Hematopoietic multipotent progenitor cell treated with erythropoietin and hydrocortisone succinate and interleukin-3 and kit ligand, for 17 days (in vitro differentiated cells): Measurements from ENCODE around the gene ZNF101.
A peak's percentile ranks its signal among the peaks of the same experiment; 100 is the strongest.

Experiments used
- DNase-seq: peaks from one replicate; pipeline ENCODE4 v3.0.0-alpha.2; 2015; ENCODE audit warnings: low spot score

ZNF101 gene

DNA sequence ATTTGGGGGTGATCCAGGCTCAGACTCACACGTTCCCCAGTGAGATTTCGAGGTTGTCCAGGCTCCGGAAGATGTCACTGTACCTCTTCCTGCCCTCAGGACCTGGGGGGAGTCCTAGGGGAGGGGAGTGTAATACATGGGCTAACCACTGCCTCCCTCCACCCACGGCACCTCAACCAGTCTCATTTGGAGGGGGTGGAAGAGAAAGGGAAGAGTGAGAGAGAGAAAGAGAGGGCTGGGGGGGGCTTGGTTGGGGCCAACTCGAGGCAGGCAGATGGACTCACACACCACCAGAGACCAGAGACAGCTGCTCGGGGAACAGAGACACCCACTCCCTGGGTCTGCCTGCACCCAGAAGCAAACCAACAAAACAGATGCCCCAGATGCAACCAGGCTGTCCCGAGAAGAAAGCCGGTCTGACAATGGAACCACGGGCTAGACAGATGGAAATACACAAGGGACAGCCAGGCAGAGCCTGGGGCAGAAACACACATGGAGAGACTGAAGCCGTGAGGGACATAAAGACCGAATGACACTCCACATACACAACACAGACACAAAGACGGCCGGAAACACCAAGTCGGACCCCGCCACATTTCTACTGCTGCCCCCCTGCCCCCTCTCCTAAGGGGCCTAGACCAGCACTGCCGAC, 26.0 kb upstream of the ZNF101 start:
- no peak for DNase-seq

DNA sequence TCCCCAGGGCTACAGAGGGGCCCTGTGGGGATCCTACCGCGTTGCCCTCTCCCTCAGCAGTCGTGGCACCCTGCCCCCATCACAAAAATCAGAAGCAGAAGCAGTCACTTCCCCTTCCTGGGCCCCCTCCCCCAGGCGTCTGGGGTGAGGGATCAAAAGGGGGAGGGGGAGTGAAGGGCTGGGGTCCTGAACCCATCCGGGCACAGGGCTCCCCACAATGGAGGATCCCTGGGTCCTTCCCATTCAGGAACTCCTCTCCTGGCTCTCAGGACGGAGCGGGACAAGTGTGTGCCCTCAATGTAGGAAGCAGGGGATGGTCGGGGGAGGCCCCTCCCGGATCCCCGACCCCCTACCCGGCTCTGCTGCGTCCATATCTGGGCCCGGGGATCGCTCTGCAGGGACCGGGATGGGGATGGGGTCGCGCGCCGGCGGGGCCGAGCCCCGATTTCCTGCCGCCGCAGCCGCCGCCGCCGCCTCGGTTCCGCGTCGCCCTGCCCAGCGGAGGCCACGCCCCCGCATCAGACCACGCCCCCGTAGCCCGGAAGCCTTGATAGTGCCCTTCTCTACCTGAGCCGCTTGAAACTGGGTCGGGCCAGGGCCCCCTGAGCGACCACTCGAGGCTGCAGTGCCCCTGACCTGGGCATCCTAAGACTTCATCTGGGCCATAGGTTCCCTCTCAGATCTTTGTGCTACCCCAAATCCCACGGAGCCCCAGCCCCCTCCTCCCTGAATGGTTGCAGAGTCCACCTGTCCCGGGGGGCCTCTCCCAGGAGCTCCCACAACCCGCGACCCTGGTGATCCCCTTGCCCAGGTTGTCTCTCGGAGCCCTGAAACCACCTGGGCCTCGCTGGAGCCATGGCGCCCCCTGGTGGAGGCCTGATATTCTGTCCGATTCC, 25.2 kb upstream of the ZNF101 start, which contains the start of gene GMIP:
GMIP (minus strand) TSS at position 500 of the 896 bp plus-strand sequence; CDS start at position 372, 128 bp downstream.
- peak; percentile 75 for DNase-seq

DNA sequence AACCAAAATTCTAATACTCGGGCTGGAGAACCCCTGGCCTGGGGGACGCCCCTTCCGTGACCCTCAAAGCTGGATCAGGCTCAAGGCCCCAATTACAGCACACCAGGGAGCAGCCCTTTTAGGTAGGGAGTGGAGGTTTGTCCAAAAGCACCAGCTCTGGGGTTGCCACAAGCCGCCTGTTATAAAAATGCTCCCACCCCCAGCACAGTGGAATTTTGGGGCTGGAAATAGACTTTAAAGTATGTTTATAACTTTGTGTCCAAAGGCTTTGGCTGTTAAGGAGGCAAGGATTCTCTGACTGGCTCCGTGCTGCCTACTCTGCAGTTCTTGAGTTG, 24.6 kb upstream of the ZNF101 start:
- no peak for DNase-seq

DNA sequence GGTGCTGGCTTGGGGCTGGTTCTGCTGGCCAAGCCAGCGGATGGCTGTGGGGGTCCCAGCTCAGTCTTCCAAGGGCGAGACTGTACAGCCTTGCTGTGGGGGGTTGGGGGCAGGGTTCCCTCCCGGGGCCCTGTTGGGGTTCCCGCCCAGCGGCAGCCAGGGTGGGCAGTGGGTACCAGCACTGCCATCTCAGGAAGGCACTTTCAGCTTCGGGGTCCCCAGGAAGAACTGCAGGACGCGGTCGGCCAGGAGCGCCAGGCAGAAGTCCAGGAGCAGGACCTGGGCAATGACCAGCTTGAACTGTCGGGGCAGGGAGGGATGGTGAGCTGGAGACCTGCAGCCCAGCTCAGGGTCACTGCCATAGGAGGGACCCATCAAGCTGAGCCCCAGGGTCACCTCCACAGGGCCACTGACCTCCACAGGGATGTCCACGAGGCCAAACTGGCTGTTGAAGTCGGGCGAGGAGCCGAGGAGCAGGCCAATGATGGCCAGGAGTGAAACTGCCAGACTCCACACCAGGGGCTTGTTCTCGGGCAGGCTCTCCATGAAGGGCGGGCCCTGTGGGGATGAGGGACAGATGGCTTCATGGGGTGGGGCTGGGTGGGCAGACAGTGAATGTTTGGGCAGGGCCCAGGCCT, 23.3 kb upstream of the ZNF101 start:
- DNase-seq = no peak

DNA sequence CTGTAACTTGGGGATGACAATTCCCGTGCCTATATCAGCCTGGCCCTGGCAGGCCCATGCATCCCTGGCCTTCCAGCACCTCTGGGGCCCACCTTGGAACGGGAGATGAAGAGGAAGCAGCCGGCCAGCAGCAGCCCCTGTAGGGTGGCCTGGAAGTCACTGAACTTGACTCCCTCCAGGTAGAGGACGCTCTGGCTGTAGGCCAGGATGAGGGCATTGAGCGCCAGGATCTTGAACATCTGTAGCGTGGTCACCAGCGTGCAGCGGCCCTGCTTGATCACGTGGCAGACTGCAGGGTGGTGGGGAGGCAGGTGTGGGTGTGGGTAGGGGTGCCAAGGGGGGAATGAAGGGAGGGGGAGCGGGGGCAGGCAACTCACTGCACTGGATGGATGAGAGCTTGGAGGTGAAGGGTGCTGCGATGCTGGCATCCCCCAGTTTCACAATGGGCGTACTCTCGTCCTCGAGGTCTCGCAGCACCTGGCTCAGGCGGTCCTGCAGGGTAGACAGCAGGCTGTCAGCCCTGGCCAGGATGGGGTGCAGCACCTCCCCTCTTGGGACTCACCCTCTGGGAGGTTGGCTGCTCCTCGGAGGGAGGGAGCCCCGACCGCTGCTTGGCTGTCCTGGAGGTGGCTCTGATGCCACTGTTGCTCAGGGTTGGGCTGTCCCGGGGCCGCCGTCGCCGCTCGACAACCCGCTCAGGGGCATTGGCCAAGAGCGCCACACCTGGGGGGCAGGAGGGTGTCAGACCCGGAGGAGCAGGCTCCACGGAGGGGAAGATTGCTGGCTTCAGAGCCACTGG, 21.4 kb upstream of the ZNF101 start:
- no peak for DNase-seq

DNA sequence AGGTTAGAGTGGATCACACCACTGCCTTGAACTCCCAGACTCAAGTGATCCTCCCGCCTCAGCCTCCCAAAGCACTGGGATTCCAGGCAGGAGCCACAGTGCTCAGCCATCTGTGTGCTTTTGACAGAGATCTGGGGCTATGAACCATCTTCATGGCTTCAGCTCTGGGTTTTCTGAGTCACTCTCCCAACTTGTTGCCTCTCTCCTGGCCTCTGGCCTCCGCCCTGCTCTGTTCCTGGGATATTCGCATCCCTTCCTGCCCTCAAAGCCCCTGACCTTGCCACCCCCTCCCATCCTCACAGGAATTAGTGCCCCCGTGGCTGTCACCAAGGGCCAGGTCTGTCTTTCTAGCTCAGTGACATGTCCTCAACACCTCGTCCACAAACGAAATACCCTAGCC, 19.5 kb upstream of the ZNF101 start:
- DNase-seq = no peak

DNA sequence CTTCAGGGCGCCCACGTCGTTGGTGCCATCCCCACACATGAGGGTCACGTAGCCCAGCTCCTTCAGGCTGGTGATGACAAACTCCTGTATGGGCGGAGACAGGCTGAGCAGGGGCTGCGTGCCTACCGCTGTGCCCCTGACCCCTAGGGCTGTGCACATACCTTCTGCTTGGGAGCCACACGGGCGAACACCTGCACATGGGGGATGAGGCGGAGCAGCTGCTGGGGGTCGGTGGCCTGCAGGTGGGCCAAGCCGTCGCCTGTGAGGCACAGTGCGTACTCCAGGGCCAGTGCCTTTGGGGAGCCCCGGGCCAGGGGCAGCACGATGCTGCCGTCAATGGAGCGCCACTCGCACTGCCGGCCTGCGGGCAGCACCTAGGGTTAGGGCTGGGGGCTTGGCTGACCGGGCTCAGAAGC, 19.1 kb upstream of the ZNF101 start:
- no peak for DNase-seq

DNA sequence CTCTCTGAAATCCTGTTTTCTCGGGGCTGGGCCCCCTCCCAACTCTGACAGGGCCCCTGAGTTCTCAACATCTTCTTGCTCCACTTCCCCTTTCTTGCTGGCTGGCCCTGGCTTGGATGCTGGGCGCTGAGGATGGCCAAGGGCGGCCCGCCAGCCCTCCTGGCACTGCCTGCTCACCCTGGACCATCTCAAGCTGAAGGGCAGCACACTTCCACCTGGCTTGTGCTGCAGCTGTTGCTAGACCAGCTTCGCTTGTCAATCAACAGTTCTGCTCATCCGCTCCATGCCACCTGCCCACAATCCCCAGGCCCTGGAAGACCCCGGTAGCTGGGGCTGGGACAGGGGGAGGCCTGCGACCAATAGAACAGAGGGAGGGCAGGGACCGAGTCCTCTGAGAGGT, 18.3 kb upstream of the ZNF101 start:
- DNase-seq = no peak

DNA sequence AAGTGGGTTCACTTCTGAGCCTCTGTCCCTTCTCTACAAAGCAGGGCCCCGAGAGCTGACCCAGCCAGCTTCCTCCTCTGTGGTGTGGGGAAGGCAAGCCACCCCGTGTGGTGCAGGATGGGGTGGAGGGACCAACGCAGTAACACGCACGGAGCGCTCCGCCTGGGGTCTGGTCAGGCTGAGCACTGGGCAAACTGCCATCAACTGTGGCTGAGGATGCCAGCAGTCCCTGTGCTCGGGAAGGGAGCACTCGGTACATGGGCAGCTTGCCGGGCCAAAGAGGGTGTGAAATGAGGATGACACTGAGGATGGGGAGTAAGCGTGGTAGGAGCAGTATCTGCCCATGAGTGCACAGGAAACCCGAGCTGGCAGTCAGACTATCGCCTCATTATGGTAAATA, 17.6 kb upstream of the ZNF101 start:
- DNase-seq = no peak

DNA sequence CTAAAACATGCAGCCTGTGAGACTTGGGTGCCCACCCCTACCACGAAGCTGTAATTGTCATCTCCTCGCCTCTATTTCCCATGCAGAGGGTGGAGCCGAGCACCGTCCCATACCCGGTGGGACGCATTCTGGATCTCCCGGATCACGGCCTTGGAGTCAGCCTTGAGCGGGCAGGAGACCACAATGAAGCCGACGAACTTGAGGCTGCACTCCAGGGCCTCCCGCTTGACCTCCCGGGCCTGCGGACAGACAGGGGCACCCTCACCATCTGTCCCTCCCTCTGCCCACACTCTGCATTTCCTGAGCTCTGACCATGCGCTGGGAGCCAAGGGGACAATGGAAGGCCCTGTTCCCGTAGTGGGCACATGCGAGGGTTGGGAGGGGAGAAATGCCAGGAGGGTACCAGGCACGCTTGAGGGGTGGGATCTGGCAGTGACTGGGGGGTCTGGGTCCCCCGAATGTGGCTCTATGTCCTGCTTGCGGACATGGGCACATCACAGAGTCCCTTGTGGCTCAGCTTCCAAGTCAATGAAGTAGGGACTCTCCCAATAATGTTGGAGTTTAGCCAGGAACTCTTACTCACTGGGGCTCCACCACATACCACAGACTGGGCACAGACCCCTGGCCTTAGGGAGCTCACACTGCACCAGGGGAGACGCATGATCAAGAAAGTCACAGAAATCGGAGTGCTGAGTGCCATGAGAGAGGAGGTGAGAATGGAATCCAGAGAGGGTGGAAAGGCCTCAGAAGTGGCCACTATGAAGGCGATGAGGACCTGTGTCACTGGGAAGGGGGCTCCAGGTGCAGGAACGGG, 15.9 kb upstream of the ZNF101 start:
- no peak for DNase-seq

DNA sequence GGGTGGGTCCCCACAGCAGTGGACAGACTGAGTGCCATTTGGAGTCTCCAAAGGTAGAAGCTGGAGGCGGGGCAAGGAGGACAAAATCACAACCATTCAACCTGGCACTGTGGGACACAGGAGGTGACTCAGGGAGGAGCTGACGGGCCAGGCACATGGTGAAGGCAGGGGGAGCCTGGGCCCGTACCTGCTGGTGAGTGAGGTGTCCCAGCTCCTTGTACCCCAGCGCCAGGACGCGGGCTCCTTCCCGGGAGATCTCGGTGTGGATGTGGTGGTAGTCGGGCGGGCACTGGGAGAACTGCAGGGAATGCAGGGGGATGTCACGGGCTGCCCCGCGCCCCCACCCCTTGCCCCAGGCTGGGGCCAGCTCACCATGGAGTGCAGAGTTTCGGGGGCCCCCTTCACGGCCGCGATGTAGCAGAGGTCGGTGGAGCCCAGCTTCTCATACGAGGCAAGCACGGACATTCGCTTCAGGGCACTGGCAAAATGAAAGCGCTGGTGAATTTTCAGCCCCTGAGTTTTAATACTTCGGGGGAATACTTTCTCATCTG, 15.0 kb upstream of the ZNF101 start:
- no peak for DNase-seq

DNA sequence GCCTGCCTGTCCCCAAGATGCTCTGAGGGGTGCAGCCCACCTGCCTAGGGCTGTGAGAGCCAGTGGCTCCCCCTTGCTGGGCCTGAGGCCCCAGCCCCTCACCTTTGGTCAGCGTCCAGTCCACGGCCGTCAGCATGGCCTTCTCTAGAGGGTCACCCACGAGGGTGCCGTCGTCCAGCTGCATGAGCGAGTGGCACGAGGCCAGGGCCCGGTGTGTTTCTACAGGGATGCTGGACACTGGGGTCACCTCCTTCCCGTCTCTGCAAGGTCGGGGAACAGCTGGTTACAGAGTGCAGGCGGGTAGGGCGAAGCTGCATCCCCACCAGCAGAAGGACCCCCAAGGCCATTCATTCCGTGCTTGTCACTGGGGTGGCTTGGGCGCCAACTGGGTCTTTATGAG, 14.2 kb upstream of the ZNF101 start:
- no peak for DNase-seq

DNA sequence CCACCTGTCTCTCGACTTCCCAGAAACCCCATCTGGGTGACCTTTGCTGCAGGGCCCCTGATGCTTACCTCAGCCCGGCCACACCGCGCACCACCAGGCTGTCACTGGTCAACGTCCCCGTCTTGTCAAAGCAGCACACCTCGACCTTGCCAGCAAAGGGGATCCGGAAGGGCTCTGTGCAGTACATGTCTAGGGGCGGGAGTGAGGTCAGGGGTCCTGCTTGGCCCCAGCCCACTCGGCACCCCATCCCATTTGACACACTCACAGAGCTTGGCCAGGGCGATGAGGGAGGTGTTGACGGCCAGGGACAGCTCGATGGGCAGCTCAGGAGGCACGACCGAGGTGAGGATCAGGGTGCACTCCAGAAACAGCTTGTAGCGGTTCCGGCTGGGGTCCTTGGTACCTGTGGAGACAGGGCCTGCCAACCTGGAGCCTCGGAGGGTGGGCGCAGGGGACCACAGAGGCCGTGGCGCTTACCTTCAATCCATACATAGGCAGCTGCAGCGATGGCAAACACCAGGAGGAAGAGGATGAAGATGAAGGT, 13.5 kb upstream of the ZNF101 start:
- DNase-seq = no peak

DNA sequence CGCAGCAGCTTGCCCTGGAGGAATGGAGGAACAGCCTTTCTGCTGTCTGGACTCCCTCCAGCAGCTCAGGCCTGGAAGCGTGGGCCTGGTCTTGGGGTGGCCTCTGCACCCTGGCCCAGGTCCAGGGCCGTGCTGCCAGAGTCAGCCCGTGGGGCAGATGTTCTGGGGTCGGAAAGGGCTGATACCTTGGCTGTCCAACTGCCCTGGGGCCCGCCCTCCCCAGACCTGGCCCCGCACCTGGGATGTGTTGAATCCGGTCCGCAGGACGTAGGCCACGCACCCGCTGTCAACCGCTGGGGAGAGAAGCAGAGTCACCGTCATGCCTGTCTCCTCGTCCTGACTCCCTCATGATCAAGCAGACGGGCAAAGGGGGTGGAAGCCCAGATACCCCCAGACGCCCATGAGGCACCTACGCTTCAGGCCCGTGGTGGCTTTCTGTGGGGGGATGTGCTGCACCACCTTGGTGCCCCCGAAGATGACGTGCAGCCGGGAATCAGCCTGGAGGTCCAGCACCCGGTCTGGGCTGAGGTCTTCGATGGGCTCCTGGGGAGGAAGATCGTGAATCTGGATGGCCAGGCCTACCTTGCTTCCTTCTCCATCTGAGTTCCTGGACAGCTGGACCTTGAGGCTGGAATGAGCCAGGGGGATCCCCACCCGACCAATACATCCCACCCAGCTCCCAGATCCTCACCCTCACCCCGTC, 12.8 kb upstream of the ZNF101 start:
- no peak for DNase-seq

DNA sequence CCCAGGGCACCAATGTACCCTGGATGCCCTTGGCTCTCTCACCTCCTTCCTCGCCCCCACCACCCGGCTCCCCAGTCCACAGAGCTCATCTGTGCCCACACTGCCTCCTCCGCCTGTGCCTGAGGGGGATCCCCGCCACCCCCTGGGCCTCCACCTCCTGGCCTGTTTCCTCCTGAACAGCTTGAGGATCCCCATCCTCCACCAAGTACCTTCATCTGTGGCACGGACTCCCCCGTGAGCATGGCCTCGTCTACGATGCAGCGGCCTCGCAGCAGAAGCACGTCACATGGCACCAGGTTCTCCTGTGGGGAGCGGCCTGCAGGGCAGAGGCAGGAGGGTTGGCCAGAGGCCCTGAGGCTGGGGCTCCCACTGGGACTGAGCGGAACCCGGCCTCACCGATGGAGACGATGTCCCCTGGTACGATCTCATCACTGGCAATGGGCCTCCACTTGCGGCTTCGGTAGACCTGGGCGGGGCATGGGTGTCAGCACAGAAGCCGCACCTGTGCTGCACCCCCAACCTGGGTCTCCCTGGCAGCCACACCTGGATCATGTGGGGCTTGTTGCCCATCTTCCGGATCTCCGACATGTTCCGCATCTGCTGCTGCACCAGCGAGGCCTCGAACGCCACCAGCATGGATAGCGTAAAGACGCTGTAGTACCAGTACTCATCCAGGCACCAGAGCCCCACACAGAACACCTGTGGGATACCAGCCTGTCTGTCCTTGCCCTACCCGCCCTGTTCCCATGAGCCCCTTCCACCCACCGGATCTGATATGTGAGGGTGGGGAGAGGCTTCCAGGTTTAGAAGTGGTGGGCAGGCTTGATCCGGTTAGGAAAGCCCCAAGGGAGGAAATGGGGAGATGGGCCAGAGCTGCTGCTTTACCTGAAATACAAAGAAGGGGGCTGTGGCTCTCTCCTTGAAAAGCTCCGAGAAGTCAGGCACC, 11.9 kb upstream of the ZNF101 start:
- DNase-seq = no peak

DNA sequence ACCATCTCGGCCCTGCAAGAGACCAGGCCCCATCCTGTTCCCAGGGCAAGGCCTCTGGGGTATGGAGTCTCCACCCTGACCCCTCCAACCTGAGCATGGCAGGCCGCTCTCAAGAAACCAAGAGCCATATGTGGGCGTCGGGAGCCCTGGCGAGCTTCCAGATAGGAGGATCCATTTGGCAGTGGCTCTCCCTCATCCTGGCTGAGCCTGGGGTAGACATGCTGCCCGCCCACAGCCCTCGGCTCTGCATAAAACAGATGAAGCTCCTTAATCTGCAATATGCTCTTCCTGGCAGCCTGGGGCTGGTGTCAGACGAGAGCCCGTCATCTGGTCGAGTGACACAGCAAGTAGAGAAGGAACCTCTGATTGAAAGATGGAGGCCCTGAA, 11.2 kb upstream of the ZNF101 start:
- no peak for DNase-seq

DNA sequence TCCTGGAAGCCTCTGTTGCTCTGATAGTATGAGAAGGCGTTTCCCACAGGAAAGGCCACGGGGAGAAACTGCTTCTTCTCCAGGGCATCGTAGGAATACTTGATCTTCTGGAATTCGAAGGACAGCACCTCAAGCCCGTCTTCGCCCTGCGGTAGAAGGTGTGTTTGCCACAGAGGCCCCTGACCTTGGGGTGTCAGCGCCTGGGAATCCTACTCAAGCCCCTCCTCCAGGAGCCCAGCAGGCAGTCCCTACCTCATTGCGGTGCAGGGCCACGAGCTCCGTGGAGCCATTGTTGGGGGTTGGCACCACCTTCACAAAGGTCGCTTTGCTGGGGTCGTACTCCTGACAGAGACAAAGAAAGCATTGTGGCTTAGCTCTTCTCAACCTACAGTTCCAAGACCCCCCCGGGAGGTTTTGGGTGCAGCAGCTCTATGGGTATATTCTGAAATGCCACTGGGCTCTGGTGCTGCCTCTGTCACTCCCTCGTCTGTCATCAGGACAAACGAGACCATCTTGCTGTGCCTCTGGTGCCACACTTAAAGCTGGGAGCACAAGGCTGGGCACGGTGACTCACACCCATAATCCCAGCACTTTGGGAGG, 8.9 kb upstream of the ZNF101 start:
- no peak for DNase-seq

DNA sequence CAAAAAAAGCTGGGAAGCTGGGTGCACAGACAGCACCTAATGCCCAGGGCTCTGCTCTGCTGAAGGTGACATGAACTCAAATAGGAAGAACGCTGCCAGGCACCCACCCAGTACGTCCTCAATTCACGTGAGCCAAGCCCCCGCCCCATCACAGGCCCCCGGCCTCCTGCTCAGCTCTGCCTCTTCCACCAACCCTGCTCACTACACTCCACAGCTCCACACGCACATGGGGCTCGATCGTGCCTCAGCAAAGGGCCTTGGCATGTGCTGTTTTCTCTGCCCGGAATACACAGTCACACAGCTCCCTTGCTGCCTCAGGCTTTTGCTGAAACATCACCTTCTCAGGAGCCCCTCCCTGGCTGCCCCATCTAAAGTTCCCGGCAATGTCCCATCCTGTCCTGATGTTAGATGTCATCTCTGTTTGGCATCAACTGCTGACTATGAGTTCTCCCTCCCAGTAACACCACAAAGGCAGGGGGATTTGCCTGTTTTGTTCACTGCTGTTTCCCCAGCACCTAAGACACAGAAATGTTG, 7.4 kb upstream of the ZNF101 start:
- DNase-seq = no peak
